ENCODE data around the gene SIK2. TPM values are rescaled to one million over a fixed set of nuclear protein-coding genes. Genes with fewer than 3 reads are reported as not detected.
A peak's percentile ranks its signal among the peaks of the same experiment; 100 is the strongest.

Gene SIK2
- total RNA-seq, 4 donors from 2014 or later, result 6.6 to 19.1 (median 16.2) TPM

- no peak overlapping the region for H3K27ac ChIP-seq
- in situ Hi-C loops (cut with MboI; ENCODE audit: low pct_ligation_motif_present in 1 of 4, low pct_unique_long_range_greater_than_20kb in 1 of 4, low sequenced_read_pairs in 3 of 4), result no loop called here
- TF ChIP-seq EP300 (IDR thresholded peaks at IDR 0.05; ENCODE audit: low read depth) (no peak), POLR2AphosphoS5 (IDR thresholded peaks at IDR 0.05) (no peak), CTCF (IDR thresholded peaks at IDR 0.05) (no peak), POLR2A (IDR thresholded peaks at IDR 0.05) (no peak)
- intact Hi-C loops (cut with DNase I; ENCODE audit: low total_unique reads), result no loop called here
- H3K27me3 ChIP-seq, result no peaks in the 10 kb centered on the region
- H3K4me1 ChIP-seq, result peaks cover 0 to 6% (median 3%) of the 10 kb centered on the region in 4 donors
- no peak for DNase-seq
- no peaks in the 10 kb centered on the region for H3K9me3 ChIP-seq
- WGBS, 2 donors (ENCODE audit: low coverage in 1 of 2), result 79 to 81% methylated on average over 6 of the region's 6 CpGs
- no peak overlapping the region for H3K4me3 ChIP-seq
- H3K36me3 ChIP-seq, result no peaks in the 10 kb centered on the region
These were observed 31.5 kb upstream of the SIK2 start for GRCh38 chr11:111570796-111571195.

GRCh38 chr11:111571829-111572501, 30.3 kb upstream of the SIK2 start:
- Histone ChIP-seq H3K27ac (no peak overlapping the region), H3K36me3 (no peaks in the 10 kb centered on the region), H3K4me1 (peaks cover 0 to 6% (median 3%) of the 10 kb centered on the region in 4 donors), H3K27me3 (no peaks in the 10 kb centered on the region), H3K9me3 (no peaks in the 10 kb centered on the region), H3K4me3 (no peak overlapping the region)
- intact Hi-C loops (cut with DNase I; ENCODE audit: low total_unique reads) (no loop called here), in situ Hi-C loops (cut with MboI; ENCODE audit: low pct_ligation_motif_present in 1 of 4, low pct_unique_long_range_greater_than_20kb in 1 of 4, low sequenced_read_pairs in 3 of 4) (no loop called here)
- 29 to 46% methylated on average over 6 of the region's 6 CpGs for WGBS, 2 donors (ENCODE audit: low coverage in 1 of 2)
- no peak for DNase-seq
- TF ChIP-seq CTCF (IDR thresholded peaks at IDR 0.05) (no peak), POLR2A (IDR thresholded peaks at IDR 0.05) (no peak), EP300 (IDR thresholded peaks at IDR 0.05; ENCODE audit: low read depth) (no peak)

- WGBS, 2 donors (ENCODE audit: low coverage in 1 of 2), result 96 to 100% methylated on average over 1 to 3 of the region's 3 CpGs
- Histone ChIP-seq H3K27me3 (no peaks in the 10 kb centered on the region), H3K4me1 (peaks cover 0 to 6% (median 3%) of the 10 kb centered on the region in 4 donors), H3K27ac (no peak overlapping the region), H3K9me3 (no peaks in the 10 kb centered on the region), H3K4me3 (no peak overlapping the region), H3K36me3 (no peaks in the 10 kb centered on the region)
- intact Hi-C loops (cut with DNase I; ENCODE audit: low total_unique reads), result no loop called here
- in situ Hi-C loops (cut with MboI; ENCODE audit: low pct_ligation_motif_present in 1 of 4, low pct_unique_long_range_greater_than_20kb in 1 of 4, low sequenced_read_pairs in 3 of 4), result no loop called here
- DNase-seq, result no peak
- TF ChIP-seq POLR2AphosphoS5 (IDR thresholded peaks at IDR 0.05), result no peak
These were observed 29.7 kb upstream of the SIK2 start for GRCh38 chr11:111572581-111572980.

GRCh38 chr11:111573821-111574249, 28.4 kb upstream of the SIK2 start:
- in situ Hi-C loops (cut with MboI; ENCODE audit: low pct_ligation_motif_present in 1 of 4, low pct_unique_long_range_greater_than_20kb in 1 of 4, low sequenced_read_pairs in 3 of 4), result no loop called here
- no peak for TF ChIP-seq EP300 (IDR thresholded peaks at IDR 0.05; ENCODE audit: low read depth)
- TF ChIP-seq POLR2AphosphoS5 (IDR thresholded peaks at IDR 0.05), result no peak
- no peak for TF ChIP-seq CTCF (IDR thresholded peaks at IDR 0.05)
- no peak for TF ChIP-seq POLR2A (IDR thresholded peaks at IDR 0.05)
- 48 to 72% methylated on average over 3 to 4 of the region's 4 CpGs for WGBS, 2 donors (ENCODE audit: low coverage in 1 of 2)
- H3K9me3 ChIP-seq, result no peaks in the 10 kb centered on the region
- DNase-seq, result no peak
- H3K27me3 ChIP-seq, result no peaks in the 10 kb centered on the region
- H3K4me1 ChIP-seq, result peaks cover 0 to 6% (median 3%) of the 10 kb centered on the region in 4 donors
- no peaks in the 10 kb centered on the region for H3K36me3 ChIP-seq
- intact Hi-C loops (cut with DNase I; ENCODE audit: low total_unique reads), result no loop called here
- no peak overlapping the region for H3K4me3 ChIP-seq
- peak overlapping the region in 2 of 4 donors; percentile 10 to 34 for H3K27ac ChIP-seq
